T-helper 1 cell treated with Interleukin-12 subunit alpha and Interleukin-12 subunit beta and Interleukin-4 antibody, amounts not matched to agents 30 μg/mL and 1 μg/mL, for 36 hours (primary cell): ENCODE data around the gene OR6C2.
"Not testable (repeated sequence)": the region's sequence is repeated elsewhere in the genome, so short reads cannot be mapped to it uniquely, and the experiment has no call there.

Experiments used
- H3K27ac Mint-ChIP-seq: one replicate; pipeline ENCODE4 v1.8.0; 2021; ENCODE audit warnings: mild to moderate bottlenecking, mixed read lengths
- H3K27me3 Mint-ChIP-seq: one replicate; pipeline ENCODE4 v1.8.0; 2021; ENCODE audit warnings: low read depth, mixed read lengths
- H3K36me3 Mint-ChIP-seq: one replicate; pipeline ENCODE4 v1.8.0; 2021; ENCODE audit warnings: low read depth, mixed read lengths
- H3K4me1 Mint-ChIP-seq: one replicate; pipeline ENCODE4 v1.8.0; 2021; ENCODE audit warnings: low read depth, mixed read lengths
- H3K4me3 Mint-ChIP-seq: one replicate; pipeline ENCODE4 v1.8.0; 2021; ENCODE audit warnings: mild to moderate bottlenecking, moderate library complexity, mixed read lengths
- H3K9me3 Mint-ChIP-seq: one replicate; pipeline ENCODE4 v1.8.0; 2021; ENCODE audit warnings: mixed read lengths

The OR6C2 gene

DNA sequence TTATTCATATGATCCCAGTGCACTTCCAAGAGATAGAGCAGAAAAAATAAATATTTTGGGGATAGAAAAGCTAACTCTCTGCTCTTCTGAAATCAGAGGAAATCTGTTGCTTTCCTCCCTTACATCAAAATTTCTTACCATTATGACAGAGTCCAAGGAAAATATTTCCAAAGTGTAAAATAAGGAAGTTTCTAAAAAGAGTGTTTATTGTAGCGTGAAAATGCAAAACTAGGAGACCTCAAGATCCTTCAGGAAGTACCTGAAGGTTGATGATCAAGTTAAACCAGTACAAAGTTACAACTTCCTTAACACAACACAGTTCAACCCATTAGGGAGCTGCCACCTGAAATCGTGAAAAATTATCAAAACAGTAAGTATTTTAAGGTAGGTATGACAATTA, at the start of gene OR6C2:
OR6C2 (plus strand) TSS at position 301 of the 400 bp plus-strand sequence. CDS start 8,138 bp downstream, outside the sequence.
- Mint-ChIP-seq H3K27me3 (peaks cover 5% of the 10 kb centered on the region), H3K27ac (no peak within 1 kb of the TSS), H3K36me3 (no peaks in the 10 kb centered on the region), H3K9me3 (peaks cover 13% of the 10 kb centered on the region), H3K4me3 (no peak within 1 kb of the TSS), H3K4me1 (no peaks in the 10 kb centered on the region)

DNA sequence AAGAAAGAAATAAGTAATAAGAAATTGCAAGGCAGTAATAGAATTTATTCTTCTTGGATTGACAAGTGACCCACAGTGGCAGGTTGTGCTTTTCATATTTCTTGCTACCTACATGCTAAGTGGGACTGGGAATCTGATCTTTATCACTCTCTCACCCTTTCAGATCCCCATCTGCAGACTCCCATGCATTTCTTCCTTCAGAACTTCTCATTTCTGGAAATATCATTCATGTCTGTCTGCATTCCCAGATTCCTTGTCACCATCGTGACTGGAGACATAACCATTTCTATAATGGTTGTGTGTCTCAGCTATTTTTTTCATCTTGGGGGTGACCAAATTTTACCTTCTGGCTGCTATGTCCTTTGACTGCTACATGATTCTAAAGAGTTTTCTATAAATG, 47.5 kb upstream of the OR6C2 start:
- Mint-ChIP-seq H3K4me3 (no peak overlapping the region), H3K27me3 (peaks cover 9% of the 10 kb centered on the region), H3K9me3 (no peaks in the 10 kb centered on the region), H3K4me1 (no peaks in the 10 kb centered on the region), H3K36me3 (no peaks in the 10 kb centered on the region), H3K27ac (no peak overlapping the region)

- Mint-ChIP-seq H3K36me3 (no peaks in the 10 kb centered on the region), H3K27me3 (peaks cover 10% of the 10 kb centered on the region), H3K27ac (no peak within 1 kb of the TSS), H3K9me3 (no peaks in the 10 kb centered on the region), H3K4me1 (no peaks in the 10 kb centered on the region), H3K4me3 (no peak within 1 kb of the TSS)
Measured at GRCh38 chr12:55400229-55400628, 43.6 kb upstream of the OR6C2 start, which contains the start of gene OR6C65. Gene OR6C65 (plus strand): TSS chr12:55400529. CDS start chr12:55400529, 0 bp downstream.

GRCh38 chr12:55407866-55408265, 36.0 kb upstream of the OR6C2 start:
- no peaks in the 10 kb centered on the region for H3K4me1 Mint-ChIP-seq
- H3K9me3 Mint-ChIP-seq: no peaks in the 10 kb centered on the region
- no peak overlapping the region for H3K27ac Mint-ChIP-seq
- H3K27me3 Mint-ChIP-seq: no peaks in the 10 kb centered on the region
- H3K36me3 Mint-ChIP-seq: no peaks in the 10 kb centered on the region
- H3K4me3 Mint-ChIP-seq: no peak overlapping the region

GRCh38 chr12:55409133-55409532, 34.7 kb upstream of the OR6C2 start:
- not testable (repeated sequence) for H3K9me3 Mint-ChIP-seq, H3K27ac Mint-ChIP-seq, H3K4me1 Mint-ChIP-seq, H3K27me3 Mint-ChIP-seq, H3K36me3 Mint-ChIP-seq, H3K4me3 Mint-ChIP-seq

DNA sequence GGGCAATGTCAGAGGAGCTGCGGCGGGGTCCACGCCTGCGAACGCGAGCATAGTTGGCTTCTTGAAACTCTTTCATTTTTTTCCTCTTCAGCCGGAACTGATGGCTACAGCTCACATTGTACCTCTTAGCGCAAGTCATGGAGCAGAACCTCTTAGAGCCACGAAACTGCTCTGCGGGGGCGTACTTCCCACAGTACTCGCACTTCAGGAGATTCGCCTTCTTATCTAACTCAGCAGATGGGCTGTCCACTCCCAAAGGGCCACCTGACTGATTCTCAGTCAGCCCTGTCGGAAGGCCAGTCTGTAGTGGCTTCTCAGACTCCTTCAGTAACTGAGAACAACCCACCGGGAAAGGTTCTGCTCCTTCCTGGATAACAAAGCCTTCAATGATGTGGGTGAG, 31.7 kb upstream of the OR6C2 start:
- H3K4me1 Mint-ChIP-seq, H3K4me3 Mint-ChIP-seq, H3K9me3 Mint-ChIP-seq, H3K36me3 Mint-ChIP-seq, H3K27ac Mint-ChIP-seq: not testable (repeated sequence)
- peaks cover 27% of the 10 kb centered on the region for H3K27me3 Mint-ChIP-seq

DNA sequence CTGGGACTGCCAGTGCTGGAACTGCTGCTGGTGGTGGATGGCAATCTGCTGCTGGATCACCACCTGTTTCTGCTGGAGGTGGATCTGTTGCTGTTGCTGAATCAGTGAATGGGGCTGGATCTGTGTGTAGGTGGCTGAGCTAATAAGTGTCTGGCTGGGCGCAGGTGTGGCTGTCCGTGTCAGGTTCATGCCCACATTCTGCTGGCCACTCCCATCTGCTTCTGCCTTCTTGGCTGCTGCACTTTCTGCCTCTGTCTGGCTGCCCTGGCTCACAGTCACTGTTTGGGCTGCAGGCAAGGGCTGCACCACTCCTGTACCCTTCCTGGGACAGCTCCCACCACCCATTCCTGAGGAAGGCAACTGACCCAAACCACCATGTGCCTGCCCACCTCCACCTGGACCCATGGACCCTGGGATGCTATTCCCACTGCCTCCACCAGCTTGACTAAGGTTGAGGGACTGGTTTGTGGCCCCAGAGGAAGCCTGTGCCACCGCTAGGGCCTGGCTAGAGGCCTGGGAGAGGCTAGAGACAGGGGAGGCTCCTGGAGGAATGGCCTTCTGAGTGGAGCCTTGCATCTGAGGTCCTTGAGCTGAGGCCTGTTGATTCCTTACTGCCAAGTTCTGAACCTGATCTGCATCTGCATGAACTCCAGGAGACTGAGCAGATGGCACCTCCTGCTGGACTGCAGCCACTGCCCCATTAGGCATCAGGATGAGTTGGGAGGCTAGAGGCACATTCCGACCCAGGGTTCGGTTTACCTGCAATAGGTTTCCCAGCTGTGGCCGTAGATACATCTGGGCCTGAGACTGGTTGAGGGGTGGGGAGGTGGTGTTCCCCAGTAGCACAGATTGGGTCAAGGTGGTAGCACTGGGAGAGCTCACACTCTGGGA, 30.1 kb upstream of the OR6C2 start:
- H3K27ac Mint-ChIP-seq, H3K36me3 Mint-ChIP-seq, H3K4me1 Mint-ChIP-seq, H3K4me3 Mint-ChIP-seq, H3K9me3 Mint-ChIP-seq: not testable (repeated sequence)
- H3K27me3 Mint-ChIP-seq: peaks cover 35% of the 10 kb centered on the region

GRCh38 chr12:55414396-55414823, 29.5 kb upstream of the OR6C2 start:
- H3K4me3 Mint-ChIP-seq, H3K4me1 Mint-ChIP-seq, H3K9me3 Mint-ChIP-seq, H3K27ac Mint-ChIP-seq, H3K36me3 Mint-ChIP-seq: not testable (repeated sequence)
- peaks cover 42% of the 10 kb centered on the region for H3K27me3 Mint-ChIP-seq

GRCh38 chr12:55414889-55415288, 29.0 kb upstream of the OR6C2 start:
- not testable (repeated sequence) for H3K27ac Mint-ChIP-seq, H3K9me3 Mint-ChIP-seq, H3K4me3 Mint-ChIP-seq

DNA sequence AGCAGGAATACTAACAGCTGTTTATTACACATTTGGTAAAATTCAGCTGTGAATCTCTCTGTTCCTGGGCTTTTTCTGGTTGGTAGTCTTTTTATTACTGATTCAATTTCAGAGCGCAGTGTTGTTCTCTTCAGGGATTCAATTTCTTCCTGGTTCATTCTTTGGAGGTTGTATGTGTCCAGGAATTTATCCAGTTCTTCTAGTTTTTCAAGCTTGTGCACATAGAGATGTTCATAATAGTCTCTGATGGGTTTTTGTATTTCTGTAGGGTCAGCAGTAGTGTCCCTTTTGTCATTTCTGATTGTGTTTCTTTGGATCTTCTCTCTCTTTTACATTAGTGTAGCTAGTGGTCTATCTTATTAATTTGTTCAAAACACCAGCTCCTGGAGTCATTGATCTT, 26.9 kb upstream of the OR6C2 start:
- Mint-ChIP-seq H3K4me3 (no peak overlapping the region), H3K36me3 (no peaks in the 10 kb centered on the region), H3K27me3 (peaks cover 44% of the 10 kb centered on the region), H3K9me3 (no peaks in the 10 kb centered on the region), H3K27ac (no peak overlapping the region), H3K4me1 (no peaks in the 10 kb centered on the region)

More at GRCh38 chr12:55414889-55415288, 29.0 kb upstream of the OR6C2 start:
- peaks cover 44% of the 10 kb centered on the region for H3K27me3 Mint-ChIP-seq
- not testable (repeated sequence) for H3K36me3 Mint-ChIP-seq, H3K4me1 Mint-ChIP-seq

DNA sequence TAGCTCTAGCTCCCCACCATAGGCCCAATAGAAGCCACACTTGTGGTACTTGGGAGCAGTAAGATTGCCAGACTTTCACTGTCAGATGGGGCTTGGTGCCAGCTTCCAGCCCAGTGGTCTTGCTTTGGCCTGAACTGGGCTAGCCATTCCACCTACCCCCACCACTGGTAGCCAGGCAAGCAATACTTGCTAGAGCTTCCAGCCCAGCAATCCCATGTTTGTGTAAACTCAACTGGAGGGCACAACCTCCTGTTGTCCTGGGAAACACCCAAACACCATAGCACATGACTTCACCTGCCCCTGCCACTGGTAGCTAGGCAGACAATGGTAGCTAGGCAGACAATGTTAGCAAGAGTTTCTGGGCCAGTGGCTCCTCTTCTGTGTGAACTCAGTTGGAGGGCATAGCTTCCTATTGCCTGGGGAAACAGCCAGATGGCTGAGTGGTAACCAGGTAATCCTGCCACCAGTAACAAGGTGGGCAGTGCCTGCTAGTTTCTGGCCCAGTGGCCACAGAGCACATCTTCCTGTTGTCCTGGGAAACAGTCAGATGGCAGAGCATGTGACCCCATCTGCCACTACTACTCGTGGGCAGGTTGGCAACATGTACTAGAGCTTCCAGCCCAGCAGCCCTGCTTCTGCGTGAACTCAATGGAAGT, 23.4 kb upstream of the OR6C2 start:
- Mint-ChIP-seq H3K27me3 (peaks cover 35% of the 10 kb centered on the region), H3K9me3 (no peaks in the 10 kb centered on the region), H3K4me3 (no peak overlapping the region), H3K27ac (no peak overlapping the region), H3K4me1 (no peaks in the 10 kb centered on the region), H3K36me3 (no peaks in the 10 kb centered on the region)

- Mint-ChIP-seq H3K36me3 (no peaks in the 10 kb centered on the region), H3K27ac (no peak within 1 kb of the TSS), H3K9me3 (no peaks in the 10 kb centered on the region), H3K4me1 (no peaks in the 10 kb centered on the region), H3K27me3 (peaks cover 3% of the 10 kb centered on the region), H3K4me3 (no peak within 1 kb of the TSS)
Measured at GRCh38 chr12:55425954-55426353, 17.9 kb upstream of the OR6C2 start, which contains the start of gene OR6C76. Gene OR6C76 (plus strand): TSS chr12:55426254. CDS start chr12:55426254, 0 bp downstream.

GRCh38 chr12:55428331-55429243, 15.3 kb upstream of the OR6C2 start:
- H3K4me1 Mint-ChIP-seq: no peaks in the 10 kb centered on the region
- H3K9me3 Mint-ChIP-seq: no peaks in the 10 kb centered on the region
- H3K27me3 Mint-ChIP-seq: peaks cover 3% of the 10 kb centered on the region
- H3K4me3 Mint-ChIP-seq: no peak overlapping the region
- H3K36me3 Mint-ChIP-seq: no peaks in the 10 kb centered on the region
- H3K27ac Mint-ChIP-seq: no peak overlapping the region

DNA sequence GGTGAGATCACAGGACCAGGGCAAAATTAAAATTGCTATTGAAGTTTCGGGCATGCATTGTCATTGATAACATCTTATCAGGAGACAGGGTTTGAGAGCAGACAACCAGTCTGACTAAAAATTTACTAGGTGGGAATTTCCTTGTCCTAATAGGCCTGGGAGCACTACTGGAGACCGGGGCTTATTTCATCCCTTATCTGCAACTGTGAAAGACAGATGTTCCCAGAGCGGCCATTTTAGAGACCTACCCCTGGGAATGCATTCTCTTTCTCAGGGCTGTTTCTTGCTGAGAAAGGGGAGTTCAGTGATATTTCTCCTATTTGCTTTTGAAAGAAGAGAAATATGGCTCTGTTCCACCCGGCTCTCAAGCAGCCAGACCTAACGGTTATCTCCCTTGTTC, 2.6 kb upstream of the OR6C2 start:
- not testable (repeated sequence) for H3K27me3 Mint-ChIP-seq, H3K4me1 Mint-ChIP-seq, H3K4me3 Mint-ChIP-seq, H3K36me3 Mint-ChIP-seq, H3K27ac Mint-ChIP-seq
- peaks cover 13% of the 10 kb centered on the region for H3K9me3 Mint-ChIP-seq
